Measurements from ENCODE around the gene SRA1.
"Not testable (repeated sequence)": the region's sequence is repeated elsewhere in the genome, so short reads cannot be mapped to it uniquely, and the experiment has no call there.

The SRA1 gene

GRCh38 chr5:140557136-140557805 is at the start of gene SRA1:
Gene SRA1 (minus strand): TSS chr5:140557473. CDS start chr5:140557452, 21 bp downstream.
- Histone ChIP-seq H3K4me3 (peak within 1 kb of the TSS; percentile 95), H3K27me3 (ENCODE audit: low read depth) (no peaks in the 10 kb centered on the region), H3K9me3 (no peaks in the 10 kb centered on the region), H3K36me3 (replicated peaks) (peaks cover 9% of the 10 kb centered on the region), H3K4me1 (peaks cover 10% of the 10 kb centered on the region)
- DNase-seq (ENCODE audit: low spot score in 2 of 2), result peak; percentile 88 to 94
- in situ Hi-C loops (cut with MboI; ENCODE audit: low sequenced_read_pairs), result no loop called here

- no peak for DNase-seq (ENCODE audit: low spot score in 2 of 2)
- Histone ChIP-seq H3K4me1 (no peaks in the 10 kb centered on the region), H3K9me3 (no peaks in the 10 kb centered on the region), H3K4me3 (no peak overlapping the region), H3K36me3 (replicated peaks) (no peaks in the 10 kb centered on the region), H3K27me3 (ENCODE audit: low read depth) (0 out of 2 replicates have a peak, but pooled peaks cover 6% of the 10 kb centered on the region)
- in situ Hi-C loops (cut with MboI; ENCODE audit: low sequenced_read_pairs), result no loop called here
These were observed 49.8 kb upstream of the SRA1 start for GRCh38 chr5:140607031-140607430.

DNA sequence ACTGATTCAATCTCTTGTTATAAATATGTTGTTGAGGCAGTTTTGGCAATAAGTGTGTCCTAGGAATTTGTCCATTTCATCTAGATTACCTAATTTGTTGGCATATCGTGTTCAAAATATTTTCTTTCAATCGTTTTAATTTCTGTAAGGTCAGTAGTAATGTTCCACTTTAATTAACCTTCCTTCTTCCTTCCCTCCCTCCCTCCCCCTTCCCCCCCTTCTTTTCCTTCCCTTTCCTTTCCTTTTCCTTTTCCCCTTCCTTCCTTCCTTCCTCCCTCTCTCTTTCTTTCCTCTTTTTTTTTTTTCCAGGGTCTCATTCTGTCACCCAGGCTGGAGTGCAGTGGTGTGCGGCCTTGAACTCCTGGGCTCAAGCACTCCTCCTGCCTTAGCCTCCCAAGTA is 48.6 kb upstream of the SRA1 start:
- 0 out of 2 replicates have a peak, but pooled peaks cover 4% of the 10 kb centered on the region for H3K27me3 ChIP-seq (ENCODE audit: low read depth)
- no peaks in the 10 kb centered on the region for H3K36me3 ChIP-seq (replicated peaks)
- no peaks in the 10 kb centered on the region for H3K9me3 ChIP-seq
- in situ Hi-C loops (cut with MboI; ENCODE audit: low sequenced_read_pairs), result no loop called here
- H3K4me3 ChIP-seq, result no peak overlapping the region
- H3K4me1 ChIP-seq, result no peaks in the 10 kb centered on the region
- no peak for DNase-seq (ENCODE audit: low spot score in 2 of 2)

DNA sequence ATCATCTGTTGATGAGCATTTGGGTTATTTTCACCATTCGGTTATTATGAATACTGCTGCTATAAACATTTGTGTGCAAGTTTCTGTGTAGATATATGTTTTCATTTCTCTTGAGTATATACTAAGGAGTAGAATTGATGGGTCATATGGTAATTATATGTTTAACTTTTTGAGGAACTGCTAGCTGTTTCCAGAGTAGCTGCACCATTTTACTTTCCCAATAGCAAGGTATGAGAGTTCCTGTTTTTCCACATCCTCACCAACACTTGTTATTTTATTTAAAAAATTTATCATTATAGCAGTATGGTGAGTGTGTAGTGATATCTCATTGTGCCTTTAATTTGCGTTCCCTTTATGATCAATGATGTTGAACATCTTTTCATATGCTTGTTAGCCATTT is 46.5 kb upstream of the SRA1 start:
- H3K9me3 ChIP-seq, result no peaks in the 10 kb centered on the region
- no peak overlapping the region for H3K4me3 ChIP-seq
- H3K36me3 ChIP-seq (replicated peaks), result no peaks in the 10 kb centered on the region
- no peak for DNase-seq (ENCODE audit: low spot score in 2 of 2)
- no peaks in the 10 kb centered on the region for H3K27me3 ChIP-seq (ENCODE audit: low read depth)
- no peaks in the 10 kb centered on the region for H3K4me1 ChIP-seq
- in situ Hi-C loops (cut with MboI; ENCODE audit: low sequenced_read_pairs), result no loop called here

- H3K4me3 ChIP-seq; H3K9me3 ChIP-seq; H3K4me1 ChIP-seq; H3K36me3 ChIP-seq (replicated peaks); in situ Hi-C loops (cut with MboI; ENCODE audit: low sequenced_read_pairs); H3K27me3 ChIP-seq (ENCODE audit: low read depth); DNase-seq (ENCODE audit: low spot score in 2 of 2): not testable (repeated sequence)
These were observed 46.1 kb upstream of the SRA1 start for GRCh38 chr5:140603446-140603698.

DNA sequence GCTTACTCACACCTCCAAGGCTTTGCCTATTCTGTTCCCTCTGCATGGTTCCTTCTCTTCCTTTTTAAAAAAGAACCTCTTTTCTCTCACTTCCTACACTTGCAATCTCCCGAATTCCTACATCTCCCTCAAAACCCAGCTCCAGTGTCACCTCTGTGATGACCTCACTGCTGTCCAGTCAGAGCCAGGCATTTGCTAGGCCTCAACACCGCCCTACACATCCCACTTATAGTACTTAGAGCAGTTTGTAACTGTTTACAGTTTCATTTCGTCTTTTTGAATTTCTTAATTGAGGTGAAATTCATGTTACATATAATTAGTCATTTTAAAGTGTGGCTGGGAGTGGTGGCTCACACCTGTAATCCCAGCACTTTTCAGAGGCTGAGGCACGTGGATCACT is 44.9 kb upstream of the SRA1 start:
- Histone ChIP-seq H3K4me3 (no peak overlapping the region), H3K27me3 (ENCODE audit: low read depth) (no peaks in the 10 kb centered on the region; the same call in 1 of the 2 replicates), H3K4me1 (no peaks in the 10 kb centered on the region), H3K9me3 (no peaks in the 10 kb centered on the region), H3K36me3 (replicated peaks) (no peaks in the 10 kb centered on the region)
- in situ Hi-C loops (cut with MboI; ENCODE audit: low sequenced_read_pairs), result no loop called here
- no peak for DNase-seq (ENCODE audit: low spot score in 2 of 2)

DNA sequence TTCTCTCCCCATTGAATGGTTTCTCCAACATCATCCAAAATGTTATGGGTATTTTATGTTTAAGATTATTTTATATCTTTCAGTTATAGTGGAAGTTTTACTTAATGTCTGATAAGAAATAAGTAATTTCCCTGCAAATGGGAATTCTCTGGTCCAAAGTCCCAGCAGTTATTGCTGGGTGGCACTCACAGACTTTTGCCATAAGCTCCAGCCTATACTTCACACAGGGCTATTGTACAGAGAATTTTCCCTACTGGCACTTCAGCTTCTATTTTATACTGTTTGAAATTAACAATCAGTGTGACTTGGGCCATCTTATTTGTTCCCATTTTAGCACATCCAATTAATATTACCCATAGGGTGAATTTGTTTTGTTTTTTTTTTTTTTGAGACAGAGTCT is 42.8 kb upstream of the SRA1 start:
- no peak for DNase-seq (ENCODE audit: low spot score in 2 of 2)
- in situ Hi-C loops (cut with MboI; ENCODE audit: low sequenced_read_pairs), result no loop called here
- H3K36me3 ChIP-seq (replicated peaks), result no peaks in the 10 kb centered on the region
- no peaks in the 10 kb centered on the region for H3K4me1 ChIP-seq
- H3K9me3 ChIP-seq, result no peaks in the 10 kb centered on the region
- H3K4me3 ChIP-seq, result no peak overlapping the region
- no peaks in the 10 kb centered on the region; the same call in 1 of the 2 replicates for H3K27me3 ChIP-seq (ENCODE audit: low read depth)

DNA sequence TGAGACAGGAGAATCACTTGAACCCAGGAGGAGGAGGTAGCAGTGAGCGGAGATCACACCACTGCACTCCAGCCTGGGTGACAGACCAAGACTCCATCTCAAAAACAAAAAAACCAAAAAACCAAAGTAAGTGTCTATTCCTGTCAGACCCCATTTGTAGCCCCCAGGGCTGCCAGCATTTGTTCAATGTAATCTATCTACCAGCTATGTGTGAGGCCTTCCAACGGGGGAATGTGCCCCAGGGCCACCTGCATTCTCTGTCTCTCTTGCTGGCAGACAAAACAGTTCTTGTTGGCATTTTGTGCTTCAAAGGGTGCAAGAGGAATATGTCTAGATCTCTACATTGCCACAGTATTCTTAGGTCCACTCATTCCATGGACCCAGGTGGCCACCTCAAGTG is 41.6 kb upstream of the SRA1 start:
- no peaks in the 10 kb centered on the region for H3K4me1 ChIP-seq
- in situ Hi-C loops (cut with MboI; ENCODE audit: low sequenced_read_pairs), result no loop called here
- H3K4me3 ChIP-seq, result no peak overlapping the region
- no peaks in the 10 kb centered on the region for H3K9me3 ChIP-seq
- H3K27me3 ChIP-seq (ENCODE audit: low read depth), result no peaks in the 10 kb centered on the region; the same call in 1 of the 2 replicates
- no peaks in the 10 kb centered on the region for H3K36me3 ChIP-seq (replicated peaks)
- no peak for DNase-seq (ENCODE audit: low spot score in 2 of 2)

GRCh38 chr5:140596321-140596741 is 39.1 kb upstream of the SRA1 start:
- H3K27me3 ChIP-seq (ENCODE audit: low read depth), result no peaks in the 10 kb centered on the region; the same call in 1 of the 2 replicates
- H3K4me3 ChIP-seq, result no peak overlapping the region
- H3K36me3 ChIP-seq (replicated peaks), result no peaks in the 10 kb centered on the region
- no peak for DNase-seq (ENCODE audit: low spot score in 2 of 2)
- H3K4me1 ChIP-seq, result no peaks in the 10 kb centered on the region
- in situ Hi-C loops (cut with MboI; ENCODE audit: low sequenced_read_pairs), result no loop called here
- no peaks in the 10 kb centered on the region for H3K9me3 ChIP-seq

- H3K9me3 ChIP-seq, result no peaks in the 10 kb centered on the region
These were observed 38.4 kb upstream of the SRA1 start for GRCh38 chr5:140595538-140596300.

GRCh38 chr5:140594169-140594568 is 36.9 kb upstream of the SRA1 start:
- in situ Hi-C loops (cut with MboI; ENCODE audit: low sequenced_read_pairs), result no loop called here
- no peaks in the 10 kb centered on the region for H3K9me3 ChIP-seq
- no peaks in the 10 kb centered on the region for H3K36me3 ChIP-seq (replicated peaks)
- no peaks in the 10 kb centered on the region; the same call in 1 of the 2 replicates for H3K27me3 ChIP-seq (ENCODE audit: low read depth)
- H3K4me3 ChIP-seq, result no peak overlapping the region
- no peaks in the 10 kb centered on the region for H3K4me1 ChIP-seq
- no peak for DNase-seq (ENCODE audit: low spot score in 2 of 2)

More at GRCh38 chr5:140595538-140596300, 38.4 kb upstream of the SRA1 start:
- in situ Hi-C loops (cut with MboI; ENCODE audit: low sequenced_read_pairs), result no loop called here
- no peak overlapping the region for H3K4me3 ChIP-seq
- H3K4me1 ChIP-seq, result no peaks in the 10 kb centered on the region
- H3K36me3 ChIP-seq (replicated peaks), result no peaks in the 10 kb centered on the region
- H3K27me3 ChIP-seq (ENCODE audit: low read depth), result no peaks in the 10 kb centered on the region; the same call in 1 of the 2 replicates
- DNase-seq (ENCODE audit: low spot score in 2 of 2), result no peak

DNA sequence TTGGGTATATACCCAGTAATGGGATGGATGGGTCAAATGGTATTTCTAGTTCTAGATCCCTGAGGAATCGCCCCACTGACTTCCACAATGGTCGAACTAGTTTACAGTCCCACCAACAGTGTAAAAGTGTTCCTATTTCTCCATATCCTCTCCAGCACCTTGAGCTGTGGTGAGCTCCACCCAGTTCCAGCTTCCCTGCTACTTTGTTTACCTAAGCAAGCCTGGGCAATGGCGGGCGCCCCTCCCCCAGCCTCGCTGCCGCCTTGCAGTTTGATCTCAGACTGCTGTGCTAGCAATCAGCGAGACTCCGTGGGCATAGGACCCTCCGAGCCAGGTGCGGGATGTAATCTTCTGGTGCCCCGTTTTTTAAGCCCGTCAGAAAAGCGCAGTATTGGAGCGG is 35.8 kb upstream of the SRA1 start:
- H3K27me3 ChIP-seq (ENCODE audit: low read depth); H3K36me3 ChIP-seq (replicated peaks); in situ Hi-C loops (cut with MboI; ENCODE audit: low sequenced_read_pairs); H3K4me1 ChIP-seq; H3K9me3 ChIP-seq; DNase-seq (ENCODE audit: low spot score in 2 of 2); H3K4me3 ChIP-seq: not testable (repeated sequence)

DNA sequence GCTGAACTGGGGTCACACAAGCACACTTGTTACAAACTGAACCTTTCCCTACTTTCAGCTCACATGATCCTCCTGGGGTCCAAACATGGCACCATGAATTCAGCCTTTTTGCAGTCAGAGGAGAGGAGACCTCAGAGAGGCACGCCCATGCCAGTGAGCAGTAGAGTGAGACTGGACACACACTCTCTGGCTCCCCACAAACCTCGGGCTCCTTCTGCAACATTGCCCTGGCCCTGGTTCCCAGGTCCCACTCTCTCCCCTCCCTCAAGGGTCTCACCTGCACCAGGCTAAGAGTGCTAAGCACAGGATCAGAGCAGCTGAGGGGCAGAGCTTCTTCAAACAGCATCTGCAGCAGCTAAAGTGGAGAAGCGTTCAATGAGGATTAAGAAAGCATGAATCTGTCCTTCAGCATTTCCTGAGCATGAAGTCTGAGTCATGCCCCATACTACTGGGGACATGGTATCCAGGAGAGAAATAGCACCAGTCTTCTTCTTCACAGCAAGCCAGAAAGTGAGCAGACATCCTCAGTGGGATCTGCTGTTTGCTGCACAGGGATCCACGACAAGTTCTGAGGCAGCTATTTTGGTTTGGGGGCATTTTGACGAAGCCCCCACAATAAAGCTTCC is 34.6 kb upstream of the SRA1 start:
- DNase-seq (ENCODE audit: low spot score in 2 of 2), result no peak
- Histone ChIP-seq H3K9me3 (no peaks in the 10 kb centered on the region), H3K4me1 (no peaks in the 10 kb centered on the region), H3K4me3 (no peak overlapping the region), H3K27me3 (ENCODE audit: low read depth) (no peaks in the 10 kb centered on the region), H3K36me3 (replicated peaks) (no peaks in the 10 kb centered on the region)
- in situ Hi-C loops (cut with MboI; ENCODE audit: low sequenced_read_pairs), result no loop called here

GRCh38 chr5:140590861-140591260 is 33.6 kb upstream of the SRA1 start:
- no peak for DNase-seq (ENCODE audit: low spot score in 2 of 2)
- in situ Hi-C loops (cut with MboI; ENCODE audit: low sequenced_read_pairs), result no loop called here
- no peaks in the 10 kb centered on the region for H3K4me1 ChIP-seq
- H3K36me3 ChIP-seq (replicated peaks), result no peaks in the 10 kb centered on the region
- H3K4me3 ChIP-seq, result no peak overlapping the region
- no peaks in the 10 kb centered on the region for H3K9me3 ChIP-seq
- no peaks in the 10 kb centered on the region for H3K27me3 ChIP-seq (ENCODE audit: low read depth)

Measured in HAP-1 (cell line).